ENCODE measurements around the gene TMEM120B. TPM values are rescaled to one million over a fixed set of nuclear protein-coding genes. Genes with fewer than 3 reads are reported as not detected.
"Not testable (repeated sequence)": the region's sequence is repeated elsewhere in the genome, so short reads cannot be mapped to it uniquely, and the experiment has no call there.

The TMEM120B gene
- total RNA-seq, 1 experiment from 2014 or later, result 14.2 TPM

DNA sequence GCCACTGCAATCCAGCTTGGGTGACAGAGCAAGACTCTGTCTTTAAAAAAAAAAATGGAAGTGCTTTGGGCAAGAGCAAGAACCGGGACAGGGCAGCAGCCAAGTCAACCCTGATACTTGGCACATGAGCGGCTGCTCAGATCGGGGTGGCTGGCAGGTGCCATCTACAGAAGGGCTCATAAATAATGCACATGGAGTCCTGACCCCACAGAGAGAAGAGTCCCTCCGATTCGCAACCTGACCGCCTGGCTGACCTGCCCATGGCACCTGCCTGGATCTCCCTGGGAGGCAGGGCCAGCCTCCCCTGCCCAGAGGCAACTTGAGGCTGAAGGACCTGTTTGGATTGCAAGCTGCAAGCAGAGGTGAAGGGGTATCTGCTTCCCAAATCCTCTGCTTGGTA lies 9.6 kb upstream of the TMEM120B start:
- POLR2A ChIA-PET, result interaction anchor here (3.5 kb wide), 1 partner anchor 9 kb away, joined by 21 read pairs; the partner anchor contains the start of gene TMEM120B
- Mint-ChIP-seq H3K4me3 (ENCODE audit: unreplicated experiment) (no peak overlapping the region), H3K36me3 (ENCODE audit: insufficient read depth, unreplicated experiment) (no peaks in the 10 kb centered on the region), H3K27ac (ENCODE audit: low read depth, unreplicated experiment) (no peak overlapping the region), H3K27me3 (ENCODE audit: insufficient read depth, unreplicated experiment) (no peaks in the 10 kb centered on the region), H3K9me3 (ENCODE audit: unreplicated experiment) (peaks cover 7% of the 10 kb centered on the region), H3K4me1 (ENCODE audit: insufficient read depth, unreplicated experiment) (no peaks in the 10 kb centered on the region)
- no TSS peak for BruUV-seq (replicated peaks)
- intact Hi-C loops (cut with micrococcal nuclease), result no loop called here
- DNase-seq (ENCODE audit: unreplicated experiment), result no peak
- TF ChIP-seq, protein P1, sequence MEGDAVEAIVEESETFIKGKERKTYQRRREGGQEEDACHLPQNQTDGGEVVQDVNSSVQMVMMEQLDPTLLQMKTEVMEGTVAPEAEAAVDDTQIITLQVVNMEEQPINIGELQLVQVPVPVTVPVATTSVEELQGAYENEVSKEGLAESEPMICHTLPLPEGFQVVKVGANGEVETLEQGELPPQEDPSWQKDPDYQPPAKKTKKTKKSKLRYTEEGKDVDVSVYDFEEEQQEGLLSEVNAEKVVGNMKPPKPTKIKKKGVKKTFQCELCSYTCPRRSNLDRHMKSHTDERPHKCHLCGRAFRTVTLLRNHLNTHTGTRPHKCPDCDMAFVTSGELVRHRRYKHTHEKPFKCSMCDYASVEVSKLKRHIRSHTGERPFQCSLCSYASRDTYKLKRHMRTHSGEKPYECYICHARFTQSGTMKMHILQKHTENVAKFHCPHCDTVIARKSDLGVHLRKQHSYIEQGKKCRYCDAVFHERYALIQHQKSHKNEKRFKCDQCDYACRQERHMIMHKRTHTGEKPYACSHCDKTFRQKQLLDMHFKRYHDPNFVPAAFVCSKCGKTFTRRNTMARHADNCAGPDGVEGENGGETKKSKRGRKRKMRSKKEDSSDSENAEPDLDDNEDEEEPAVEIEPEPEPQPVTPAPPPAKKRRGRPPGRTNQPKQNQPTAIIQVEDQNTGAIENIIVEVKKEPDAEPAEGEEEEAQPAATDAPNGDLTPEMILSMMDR (IDR thresholded peaks at IDR 0.05; ENCODE audit: unreplicated experiment), result no peak
- CTCF ChIA-PET, result interaction anchor here (7.0 kb wide), 1 partner anchor 92 kb away, joined by 110 read pairs; the partner anchor contains the start of gene RHOF

GRCh38 chr12:121705514-121705913 lies 7.0 kb upstream of the TMEM120B start:
- no peak overlapping the region for H3K4me3 Mint-ChIP-seq (ENCODE audit: unreplicated experiment)
- H3K27me3 Mint-ChIP-seq (ENCODE audit: insufficient read depth, unreplicated experiment), result no peaks in the 10 kb centered on the region
- no peak overlapping the region for H3K27ac Mint-ChIP-seq (ENCODE audit: low read depth, unreplicated experiment)
- no peaks in the 10 kb centered on the region for H3K36me3 Mint-ChIP-seq (ENCODE audit: insufficient read depth, unreplicated experiment)
- peaks cover 7% of the 10 kb centered on the region for H3K9me3 Mint-ChIP-seq (ENCODE audit: unreplicated experiment)
- intact Hi-C loops (cut with micrococcal nuclease), result no loop called here
- no peaks in the 10 kb centered on the region for H3K4me1 Mint-ChIP-seq (ENCODE audit: insufficient read depth, unreplicated experiment)
- BruUV-seq (replicated peaks), result no TSS peak
- TF ChIP-seq, protein P1 (IDR thresholded peaks at IDR 0.05; ENCODE audit: unreplicated experiment), result no peak
- CTCF ChIA-PET, result interaction anchor here (1.1 kb wide), 1 partner anchor 90 kb away, joined by 3 read pairs; no protein-coding TSS in a partner anchor
- POLR2A ChIA-PET, result interaction anchor here (0.6 kb wide), 1 partner anchor 154 kb away, joined by 3 read pairs; no protein-coding TSS in a partner anchor
- DNase-seq (ENCODE audit: unreplicated experiment), result no peak

- intact Hi-C loops (cut with micrococcal nuclease), result no loop called here
- ChIA-PET CTCF (interaction anchor here (0.7 to 8.3 kb wide), 5 partner anchors 11 to 94 kb away, joined by 3 to 58 read pairs (median 3); partner anchors contain the start of gene RHOF), POLR2A (no interaction called here)
- BruUV-seq (replicated peaks), result no TSS peak
- Mint-ChIP-seq H3K27ac (ENCODE audit: low read depth, unreplicated experiment) (no peak overlapping the region), H3K27me3 (ENCODE audit: insufficient read depth, unreplicated experiment) (no peaks in the 10 kb centered on the region), H3K36me3 (ENCODE audit: insufficient read depth, unreplicated experiment) (no peaks in the 10 kb centered on the region), H3K4me3 (ENCODE audit: unreplicated experiment) (no peak overlapping the region), H3K9me3 (ENCODE audit: unreplicated experiment) (peaks cover 7% of the 10 kb centered on the region), H3K4me1 (ENCODE audit: insufficient read depth, unreplicated experiment) (peaks cover 8% of the 10 kb centered on the region)
- DNase-seq (ENCODE audit: unreplicated experiment), result no peak
- TF ChIP-seq, protein P1 (IDR thresholded peaks at IDR 0.05; ENCODE audit: unreplicated experiment), result no peak
These were observed 4.1 kb upstream of the TMEM120B start for GRCh38 chr12:121708313-121709063.

DNA sequence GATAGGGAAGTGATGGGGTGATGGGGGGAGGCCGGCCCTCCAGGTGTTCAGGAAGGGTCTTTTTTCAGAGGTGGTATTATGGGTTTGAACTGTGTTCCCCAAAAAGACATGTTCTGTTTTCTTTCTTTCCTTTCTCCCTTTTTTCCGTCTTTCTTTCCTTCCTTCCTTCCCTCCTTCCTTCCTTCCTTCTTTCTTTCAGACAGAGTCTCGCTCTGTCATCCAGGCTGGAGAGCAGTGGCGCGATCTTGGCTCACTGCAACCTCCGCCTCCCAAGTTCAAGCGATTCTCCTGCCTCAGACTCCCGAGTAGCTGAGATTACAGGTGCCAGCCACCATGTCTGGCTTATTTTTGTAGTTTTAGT lies 3.5 kb upstream of the TMEM120B start:
- CTCF ChIA-PET, result interaction anchor here (0.7 to 8.3 kb wide), 3 partner anchors 21 to 95 kb away, joined by 3 to 58 read pairs (median 3); partner anchors contain the start of gene RHOF
- H3K27me3 Mint-ChIP-seq (ENCODE audit: insufficient read depth, unreplicated experiment); BruUV-seq (replicated peaks); H3K9me3 Mint-ChIP-seq (ENCODE audit: unreplicated experiment); H3K4me1 Mint-ChIP-seq (ENCODE audit: insufficient read depth, unreplicated experiment); H3K4me3 Mint-ChIP-seq (ENCODE audit: unreplicated experiment); H3K36me3 Mint-ChIP-seq (ENCODE audit: insufficient read depth, unreplicated experiment); POLR2A ChIA-PET; intact Hi-C loops (cut with micrococcal nuclease); H3K27ac Mint-ChIP-seq (ENCODE audit: low read depth, unreplicated experiment); DNase-seq (ENCODE audit: unreplicated experiment): not testable (repeated sequence)
